WTC11 (cell line): ENCODE measurements around the gene ZNF277. TPM values are rescaled to one million over a fixed set of nuclear protein-coding genes. Genes with fewer than 3 reads are reported as not detected.

Experiments used
- ATAC-seq: fragments of 200-7000 bp; cut with Tn5 transposase; 2 replicates; pipeline ENCODE4 v1.10.0; 2021; ENCODE audit warnings: mild to moderate bottlenecking, moderate library complexity
- CTCF ChIA-PET: fragments of 300-600 bp; sonication (Branson Sonifier 250); formaldehyde crosslinking; loops from one replicate; lab custom pipeline; 2021; ENCODE audit warnings: antibody characterized with exemption; lab: Charles Lee
- POLR2A ChIA-PET: fragments of 350-600 bp; sonication (Branson Sonifier 250); formaldehyde crosslinking; loops from one replicate; lab custom pipeline; 2021; ENCODE audit warnings: antibody characterized with exemption; lab: Charles Lee
- DNase-seq: peaks from one replicate; pipeline ENCODE4 v3.0.0; 2021; ENCODE audit warnings: low spot score
- H3K27ac Mint-ChIP-seq: 2 replicates; pipeline ENCODE4 v1.8.0; 2021; ENCODE audit warnings: mixed read lengths
- H3K27me3 Mint-ChIP-seq: 2 replicates; pipeline ENCODE4 v1.8.0; 2021; ENCODE audit warnings: low read depth, mild to moderate bottlenecking, moderate library complexity, mixed read lengths
- H3K36me3 Mint-ChIP-seq: 2 replicates; pipeline ENCODE4 v1.8.0; 2021; ENCODE audit warnings: mixed read lengths
- H3K4me1 Mint-ChIP-seq: 2 replicates; pipeline ENCODE4 v1.8.0; 2022; ENCODE audit warnings: mixed read lengths
- H3K4me3 Mint-ChIP-seq: 2 replicates; pipeline ENCODE4 v1.8.0; 2021; ENCODE audit warnings: mild to moderate bottlenecking, moderate library complexity, mixed read lengths
- H3K9me3 Mint-ChIP-seq: 2 replicates; pipeline ENCODE4 v1.8.0; 2021; ENCODE audit warnings: mixed read lengths
- E2F5 ChIP-seq: sonication (generic); formaldehyde crosslinking; IDR thresholded peaks from 2 replicates; pipeline ENCODE4 v1.8.1; 2022; ENCODE audit warnings: mild to moderate bottlenecking, moderate library complexity, missing genetic modification reagents
- PRDM15 ChIP-seq: sonication (generic); formaldehyde crosslinking; IDR thresholded peaks from 2 replicates; pipeline ENCODE4 v1.8.0; 2022; ENCODE audit warnings: missing genetic modification reagents
- PRRX2 ChIP-seq: fragments of 250-450 bp; sonication (Bioruptor Pico); IDR thresholded peaks from 2 replicates; pipeline ENCODE4 v1.8.0; 2021; ENCODE audit warnings: mild to moderate bottlenecking
- RELA ChIP-seq: sonication (generic); formaldehyde crosslinking; IDR thresholded peaks from 2 replicates; pipeline ENCODE4 v1.8.1; 2022; ENCODE audit warnings: missing genetic modification reagents, mild to moderate bottlenecking, borderline replicate concordance
- RORB ChIP-seq: fragments of 250-450 bp; sonication (Bioruptor Pico); IDR thresholded peaks from 2 replicates; pipeline ENCODE4 v1.9.0; 2021; ENCODE audit warnings: mild to moderate bottlenecking
- SOX15 ChIP-seq: fragments of 250-450 bp; sonication (Bioruptor Pico); IDR thresholded peaks from 2 replicates; pipeline ENCODE4 v1.9.0; 2021; ENCODE audit warnings: mild to moderate bottlenecking
- STAT6 ChIP-seq: sonication (generic); formaldehyde crosslinking; conservative IDR thresholded peaks from 2 replicates; pipeline ENCODE4 v1.8.1; 2023; ENCODE audit warnings: mild to moderate bottlenecking, low read depth, missing genetic modification reagents, moderate library complexity
- ZBTB43 ChIP-seq: sonication (generic); formaldehyde crosslinking; IDR thresholded peaks from 2 replicates; pipeline ENCODE4 v1.8.1; 2023; ENCODE audit warnings: mild to moderate bottlenecking, missing genetic modification reagents
- ZNF138 ChIP-seq: sonication (generic); formaldehyde crosslinking; conservative IDR thresholded peaks from 2 replicates; pipeline ENCODE4 v1.8.1; 2022; ENCODE audit warnings: mild to moderate bottlenecking, moderate library complexity, missing genetic modification reagents
- ZNF263 ChIP-seq: sonication (generic); formaldehyde crosslinking; IDR thresholded peaks from 2 replicates; pipeline ENCODE4 v1.8.1; 2022; ENCODE audit warnings: low read depth, mild to moderate bottlenecking, moderate library complexity, missing genetic modification reagents
- ZNF416 ChIP-seq: fragments of 250-450 bp; sonication (Bioruptor Pico); IDR thresholded peaks from 2 replicates; pipeline ENCODE4 v1.9.0; 2021; ENCODE audit warnings: mild to moderate bottlenecking, inconsistent platforms
- ZNF425 ChIP-seq: fragments of 250-450 bp; sonication (Bioruptor Pico); conservative IDR thresholded peaks from 2 replicates; pipeline ENCODE4 v1.9.0; 2021; ENCODE audit warnings: mild to moderate bottlenecking
- ZNF532 ChIP-seq: fragments of 250-450 bp; sonication (Bioruptor Pico); IDR thresholded peaks from 2 replicates; pipeline ENCODE4 v1.9.0; 2021; ENCODE audit warnings: mild to moderate bottlenecking, borderline replicate concordance
- total RNA-seq: library from RNA; stranded (reverse); gene quantifications from 3 replicates; pipeline ENCODE4 v1.2.3, GENCODE V29; 2021

Gene ZNF277
- total RNA-seq, 1 experiment from 2014 or later = 22.5 TPM

- H3K4me3 Mint-ChIP-seq = no peak overlapping the region
- DNase-seq = no peak
- H3K27ac Mint-ChIP-seq = no peak overlapping the region
- ChIA-PET POLR2A (no interaction called here), CTCF (no interaction called here)
- H3K36me3 Mint-ChIP-seq = no peaks in the 10 kb centered on the region
- no peaks in the 10 kb centered on the region for H3K27me3 Mint-ChIP-seq
- no peak for ATAC-seq
- TF ChIP-seq RELA = no peak
- no peak for TF ChIP-seq E2F5 (CRISPR knock-in tag)
- no peak for TF ChIP-seq ZBTB43 (CRISPR knock-in tag)
- TF ChIP-seq ZNF532 (CRISPR knock-in tag) = no peak
- no peak for TF ChIP-seq ZNF138 (CRISPR knock-in tag)
- TF ChIP-seq STAT6 = no peak
- TF ChIP-seq ZNF425 (CRISPR knock-in tag) = no peak
- H3K9me3 Mint-ChIP-seq = peaks cover 5% of the 10 kb centered on the region; the same call in 1 of the 2 replicates
- peaks cover 12% of the 10 kb centered on the region for H3K4me1 Mint-ChIP-seq
Measured at GRCh38 chr7:112234147-112234546, 27.7 kb downstream of the ZNF277 start.

- CTCF ChIA-PET = no interaction called here
- H3K4me1 Mint-ChIP-seq = peaks cover 9% of the 10 kb centered on the region; the same call in 1 of the 2 replicates
- ATAC-seq (no peak), DNase-seq (no peak)
- TF ChIP-seq PRDM15 (no peak), ZBTB43 (CRISPR knock-in tag) (no peak), RORB (no peak), ZNF263 (CRISPR knock-in tag) (no peak), ZNF416 (CRISPR knock-in tag) (no peak), PRRX2 (CRISPR knock-in tag) (no peak), ZNF425 (CRISPR knock-in tag) (no peak), SOX15 (CRISPR knock-in tag) (no peak)
- peaks cover 5% of the 10 kb centered on the region; the same call in 1 of the 2 replicates for H3K9me3 Mint-ChIP-seq
- H3K4me3 Mint-ChIP-seq = no peak overlapping the region
- POLR2A ChIA-PET = no interaction called here
- no peaks in the 10 kb centered on the region for H3K27me3 Mint-ChIP-seq
- H3K27ac Mint-ChIP-seq = no peak overlapping the region
- H3K36me3 Mint-ChIP-seq = no peaks in the 10 kb centered on the region
Measured at GRCh38 chr7:112236597-112236996, 30.1 kb downstream of the ZNF277 start.
